SH-SY5Y (cell line): ENCODE results near the gene AMPD2.

Experiments
- GATA2 ChIP-seq: IDR thresholded peaks from 2 replicates; pipeline ENCODE4 v1.6.1; 2011; ENCODE audit warnings: mild to moderate bottlenecking, low read depth, low read length
- GATA3 ChIP-seq: IDR thresholded peaks from 2 replicates; pipeline ENCODE4 v1.6.1; 2011; ENCODE audit warnings: low read depth, mild to moderate bottlenecking, low read length, moderate library complexity

AMPD2 gene

DNA sequence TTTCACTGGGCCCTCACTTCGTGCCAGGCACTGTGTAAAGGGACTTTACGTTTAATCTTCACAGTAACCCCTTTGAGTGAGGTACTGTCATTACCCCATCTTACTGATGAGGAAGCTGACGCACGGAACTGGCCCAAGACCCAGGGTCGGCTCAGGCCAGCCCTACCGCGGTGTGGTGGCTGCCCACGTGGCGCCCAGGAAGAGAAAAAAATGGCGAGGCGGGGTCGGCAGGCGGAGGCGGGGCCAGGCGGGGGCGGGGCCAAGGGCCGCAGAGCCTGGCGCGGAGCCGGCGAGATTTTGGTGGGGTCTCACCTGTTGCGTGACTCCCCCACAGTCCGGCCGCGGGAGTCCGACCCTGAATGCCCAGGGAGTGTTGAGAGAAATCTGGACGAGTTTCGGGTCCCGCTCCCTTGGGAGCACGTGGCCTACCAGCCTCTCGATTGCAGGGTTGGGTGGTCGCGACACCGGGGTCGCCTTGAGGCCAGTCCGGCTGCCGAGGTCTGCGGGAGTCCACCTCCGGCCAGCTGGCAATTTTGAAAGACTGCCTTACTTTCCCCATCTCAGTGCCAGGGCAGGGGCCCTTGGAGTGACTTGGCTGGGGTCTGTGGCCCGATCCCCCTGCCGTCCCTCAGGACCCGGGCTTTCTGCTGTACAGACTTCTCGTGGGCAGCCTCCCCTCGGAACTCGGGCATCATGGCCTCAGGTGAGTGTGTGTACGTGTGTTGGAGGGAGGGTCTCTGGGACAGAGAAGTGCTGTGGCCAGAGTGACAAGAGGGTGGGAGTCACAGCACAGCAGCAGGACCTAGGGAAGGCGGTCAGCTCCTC lies at the start of gene AMPD2, which contains the start of gene GNAT2:
AMPD2 (plus strand) TSS at position 262 of the 825 bp plus-strand sequence. CDS start 1,339 bp downstream, outside the sequence.
GNAT2 (minus strand) TSS at position 41 of the 825 bp plus-strand sequence. CDS start 6,746 bp downstream, outside the sequence.
- TF ChIP-seq GATA2 (no peak), GATA3 (no peak)

DNA sequence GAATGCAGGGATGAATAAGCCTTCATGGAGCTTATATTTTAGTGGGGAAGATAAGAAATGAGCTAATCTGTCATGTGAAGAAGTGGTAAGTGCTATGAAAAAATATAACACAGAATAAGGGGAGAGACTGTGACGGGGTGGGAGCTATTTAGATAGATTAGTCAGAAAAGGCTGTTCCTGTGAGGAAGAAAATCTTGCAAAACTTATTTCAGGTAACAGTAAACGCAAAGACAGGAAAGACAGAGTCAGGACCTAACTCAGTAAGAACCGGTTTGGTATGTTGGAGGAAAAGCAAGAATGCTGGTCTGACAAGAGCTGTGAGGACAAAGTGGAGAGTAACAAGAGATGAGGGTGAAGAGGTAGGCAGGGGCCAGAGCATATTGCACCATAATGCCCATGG lies 49.2 kb upstream of the AMPD2 start:
- TF ChIP-seq GATA2 = no peak

- no peak for TF ChIP-seq GATA2
- TF ChIP-seq GATA3 = no peak
Measured at GRCh38 chr1:109573785-109574184, 45.9 kb upstream of the AMPD2 start.

GRCh38 chr1:109578947-109579443 lies 40.6 kb upstream of the AMPD2 start:
- TF ChIP-seq GATA2 = no peak

DNA sequence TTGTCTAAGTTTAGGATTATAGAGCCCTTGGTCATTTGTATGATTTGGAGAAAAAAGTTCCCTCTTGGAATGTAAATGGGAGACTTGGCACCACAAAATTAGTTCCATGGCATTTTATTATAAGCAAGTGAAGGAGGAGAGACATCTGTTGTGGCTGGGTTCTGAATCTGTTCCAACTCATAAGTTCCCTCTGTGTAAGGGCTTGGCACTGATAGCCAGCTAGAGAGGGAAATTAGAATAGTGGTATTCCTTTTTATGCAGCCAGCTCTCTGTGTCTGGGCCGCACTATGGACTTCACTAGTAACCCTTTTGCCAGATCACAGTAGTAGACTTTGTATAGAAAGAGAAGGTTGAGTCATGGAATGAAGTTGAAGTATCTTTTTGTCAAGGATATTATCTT lies 40.1 kb upstream of the AMPD2 start:
- TF ChIP-seq GATA2 (no peak), GATA3 (no peak)

DNA sequence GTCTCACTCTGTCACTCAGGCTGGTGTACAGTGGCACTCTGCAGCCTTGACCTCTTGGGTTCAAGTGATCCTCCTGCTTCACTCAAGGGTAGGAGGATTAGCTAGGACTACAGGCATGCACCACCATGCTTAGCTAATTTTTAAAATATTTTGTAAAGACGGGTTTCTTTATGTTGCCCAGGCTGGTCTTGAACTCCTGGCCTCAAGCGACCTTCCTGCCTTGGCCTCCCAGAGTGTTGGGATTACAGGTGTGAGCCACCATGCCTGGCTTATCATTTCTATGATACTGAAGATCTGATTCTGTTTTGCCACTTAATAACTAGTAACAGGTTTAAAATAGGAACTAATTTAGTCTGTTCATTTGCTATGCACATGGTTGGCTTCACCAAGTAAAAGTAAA lies 37.6 kb upstream of the AMPD2 start:
- TF ChIP-seq GATA3 (no peak), GATA2 (no peak)

DNA sequence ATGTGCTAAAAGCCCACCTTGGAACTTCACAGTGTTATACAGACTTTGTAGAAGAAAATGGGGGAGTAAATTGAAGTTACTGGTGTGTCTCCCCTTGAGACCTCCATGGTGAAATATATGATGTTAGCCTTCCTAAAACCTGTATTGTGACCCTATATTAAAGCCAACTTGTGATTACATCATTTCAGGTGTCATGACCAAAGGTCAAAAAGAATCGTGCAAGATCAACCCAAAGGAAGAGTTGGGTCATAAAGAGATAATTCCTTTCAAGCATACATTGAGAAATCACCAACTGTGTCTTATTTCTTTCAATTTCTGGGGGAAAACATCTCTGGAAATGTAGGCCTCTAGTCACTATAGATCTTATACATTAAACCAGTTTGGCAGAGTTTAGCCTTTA lies 34.9 kb upstream of the AMPD2 start:
- no peak for TF ChIP-seq GATA3
- no peak for TF ChIP-seq GATA2

- no peak for TF ChIP-seq GATA3
- no peak for TF ChIP-seq GATA2
Measured at GRCh38 chr1:109586055-109586454, 33.6 kb upstream of the AMPD2 start.

- TF ChIP-seq GATA3 (no peak), GATA2 (no peak)
Measured at GRCh38 chr1:109589177-109589576, 30.5 kb upstream of the AMPD2 start.

- TF ChIP-seq GATA3 (no peak), GATA2 (no peak)
Measured at GRCh38 chr1:109589679-109590078, 30.0 kb upstream of the AMPD2 start.

DNA sequence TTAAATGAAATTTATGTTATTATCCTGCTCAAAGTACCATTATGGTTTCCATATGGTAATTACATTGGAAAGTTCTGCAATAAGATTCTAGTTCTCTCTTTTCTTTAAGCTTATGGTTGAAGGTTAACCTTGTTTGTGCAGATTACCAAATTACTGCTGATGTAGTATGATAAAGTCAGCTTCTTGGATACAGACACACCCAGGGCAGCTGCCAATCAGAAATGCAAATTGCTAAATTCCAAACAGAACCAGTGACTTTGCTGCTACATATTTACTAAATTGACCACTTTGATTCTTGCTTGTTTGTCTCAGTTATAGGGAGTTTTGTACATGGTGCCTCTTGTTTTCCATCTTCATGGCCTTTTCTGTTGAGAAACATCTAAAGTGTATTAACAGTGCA lies 26.7 kb upstream of the AMPD2 start:
- no peak for TF ChIP-seq GATA3
- no peak for TF ChIP-seq GATA2

DNA sequence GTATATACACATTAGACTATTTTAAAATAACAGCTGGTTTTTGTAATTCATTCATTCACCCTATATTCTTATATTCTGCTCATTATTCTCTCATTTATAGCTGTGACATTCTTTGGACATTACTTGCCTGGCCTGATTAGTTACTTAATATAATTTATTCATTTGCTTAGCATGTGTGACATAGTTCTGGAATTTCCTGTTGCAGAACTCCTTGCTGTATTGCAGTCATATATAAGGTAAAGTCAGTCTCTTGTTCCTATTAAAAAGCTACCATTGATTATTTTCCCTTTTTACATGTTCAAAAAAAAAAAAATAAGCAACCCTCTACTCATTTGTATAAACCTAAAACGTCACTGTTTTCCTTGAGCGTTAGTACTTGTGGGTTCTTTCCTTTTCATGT lies 24.1 kb upstream of the AMPD2 start:
- no peak for TF ChIP-seq GATA2
- no peak for TF ChIP-seq GATA3

DNA sequence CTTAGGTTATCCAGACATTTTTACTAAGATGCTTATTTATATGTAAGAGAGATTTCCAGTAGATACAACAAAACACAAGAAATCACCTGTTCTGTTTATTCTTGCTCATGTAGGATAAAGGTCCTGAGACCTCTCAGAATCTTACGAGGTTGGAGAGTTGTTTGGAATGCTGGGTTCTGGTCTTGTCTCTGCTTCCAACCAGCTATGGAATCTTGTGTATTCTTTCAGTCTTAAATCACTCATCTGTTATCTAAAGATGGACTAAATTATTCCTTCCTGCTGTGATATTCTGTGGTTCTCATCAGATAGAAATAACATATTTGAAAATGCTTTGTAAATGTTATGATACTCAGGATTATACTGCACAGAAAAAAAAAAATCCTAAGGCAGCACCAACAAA lies 21.5 kb upstream of the AMPD2 start:
- TF ChIP-seq GATA2 = no peak
- TF ChIP-seq GATA3 = no peak

- TF ChIP-seq GATA3 = no peak
- no peak for TF ChIP-seq GATA2
Measured at GRCh38 chr1:109598655-109599054, 21.0 kb upstream of the AMPD2 start.

GRCh38 chr1:109603229-109603628 lies 16.4 kb upstream of the AMPD2 start:
- TF ChIP-seq GATA3 = no peak
- no peak for TF ChIP-seq GATA2

GRCh38 chr1:109605381-109605780 lies 14.3 kb upstream of the AMPD2 start:
- no peak for TF ChIP-seq GATA3
- no peak for TF ChIP-seq GATA2
